K562 treated with DMSO at 1 percent for 12 hours (cell line): ENCODE data around the gene UBE3A. TPM values are rescaled to one million over a fixed set of nuclear protein-coding genes. Genes with fewer than 3 reads are reported as not detected.

Experiments used
- total RNA-seq: library from RNA; unstranded; fragments of 300-600 nt; gene quantifications from 2 replicates; pipeline ENCODE4 v1.2.3, GENCODE V29; 2022; ENCODE audit not compliant: insufficient read depth

Gene UBE3A
- total RNA-seq = 14.3 and 33.9 TPM in 2 replicates

GRCh38 chr15:25438601-25439368 is at the start of gene UBE3A:
UBE3A (minus strand) TSS chr15:25439024; CDS start chr15:25409107, 29,917 bp downstream.

